Neural progenitor cell (in vitro differentiated cells): ENCODE measurements around the gene TP63. TPM values are rescaled to one million over a fixed set of nuclear protein-coding genes. Genes with fewer than 3 reads are reported as not detected.
A peak's percentile ranks its signal among the peaks of the same experiment; 100 is the strongest.

Experiments
- DNase-seq: peaks from one replicate; pipeline ENCODE4 v3.0.0-alpha.2; 2016; ENCODE audit warnings: low spot score
- H2AFZ ChIP-seq: fragments of 200-600 bp; sonication (generic); replicated peaks from 2 replicates; pipeline ENCODE4 v1.6.1; 2016; ENCODE audit warnings: antibody characterized with exemption
- H3F3A ChIP-seq: fragments of 200-600 bp; sonication (generic); 2 replicates; pipeline ENCODE4 v1.6.1; 2016; ENCODE audit warnings: antibody characterized with exemption, low read depth
- H3K27ac ChIP-seq: fragments of 200-600 bp; sonication (generic); 2 replicates; pipeline ENCODE4 v1.5.1; 2016; ENCODE audit warnings: mild to moderate bottlenecking
- H3K27me3 ChIP-seq: fragments of 200-600 bp; sonication (generic); 2 replicates; pipeline ENCODE4 v1.6.1; 2016; ENCODE audit warnings: mild to moderate bottlenecking, moderate library complexity
- H3K36me3 ChIP-seq: fragments of 200-600 bp; sonication (generic); 2 replicates; pipeline ENCODE4 v1.5.1; 2016
- H3K4me1 ChIP-seq: fragments of 200-600 bp; sonication (generic); 2 replicates; pipeline ENCODE4 v1.6.1; 2016; ENCODE audit warnings: mixed run types
- H3K4me2 ChIP-seq: fragments of 200-600 bp; sonication (generic); 2 replicates; pipeline ENCODE4 v1.6.1; 2016
- H3K4me3 ChIP-seq: fragments of 200-600 bp; sonication (generic); 2 replicates; pipeline ENCODE4 v1.5.1; 2016
- H3K79me2 ChIP-seq: fragments of 200-600 bp; sonication (generic); 2 replicates; pipeline ENCODE4 v1.6.1; 2016; ENCODE audit warnings: low read depth
- H3K9ac ChIP-seq: fragments of 200-600 bp; sonication (generic); 2 replicates; pipeline ENCODE4 v1.6.1; 2016
- H3K9me3 ChIP-seq: fragments of 200-600 bp; sonication (generic); 2 replicates; pipeline ENCODE4 v1.5.1; 2016; ENCODE audit warnings: low read depth
- H4K20me1 ChIP-seq: fragments of 200-600 bp; sonication (generic); 2 replicates; pipeline ENCODE4 v1.6.1; 2016; ENCODE audit warnings: low read depth
- H3K27ac Mint-ChIP-seq: 3 replicates; pipeline ENCODE4 v1.8.0; 2021; ENCODE audit warnings: mixed read lengths
- H3K27me3 Mint-ChIP-seq: 2 replicates; pipeline ENCODE4 v1.8.0; 2022; ENCODE audit warnings: low read depth, mild to moderate bottlenecking, inconsistent platforms, moderate library complexity, mixed read lengths; ENCODE audit not compliant: insufficient read depth
- H3K36me3 Mint-ChIP-seq: 3 replicates; pipeline ENCODE4 v1.8.0; 2021; ENCODE audit warnings: mixed read lengths
- H3K4me1 Mint-ChIP-seq: 3 replicates; pipeline ENCODE4 v1.8.0; 2021; ENCODE audit warnings: mixed read lengths
- H3K4me3 Mint-ChIP-seq: 3 replicates; pipeline ENCODE4 v1.8.0; 2021; ENCODE audit warnings: mild to moderate bottlenecking, moderate library complexity, mixed read lengths
- H3K9me3 Mint-ChIP-seq: 3 replicates; pipeline ENCODE4 v1.8.0; 2020; ENCODE audit warnings: mixed read lengths
- CTCF ChIP-seq: fragments of 200-600 bp; sonication (generic); IDR thresholded peaks from 2 replicates; pipeline ENCODE4 v1.5.1; 2017; ENCODE audit warnings: antibody characterized with exemption, mild to moderate bottlenecking
- EZH2 ChIP-seq: fragments of 200-600 bp; sonication (generic); IDR thresholded peaks from 2 replicates; pipeline ENCODE4 v1.6.1; 2017; ENCODE audit warnings: antibody characterized with exemption, mild to moderate bottlenecking, moderate library complexity
- EZH2phosphoT487 ChIP-seq: fragments of 200-600 bp; sonication (generic); IDR thresholded peaks from 2 replicates; pipeline ENCODE4 v1.6.1; 2017; ENCODE audit warnings: antibody characterized with exemption
- total RNA-seq: library from RNA; depleted of rRNA; stranded (reverse); fragments of >200 nt; gene quantifications from 2 replicates; pipeline ENCODE4 v1.2.3, GENCODE V29; 2015; ENCODE audit warnings: low replicate concordance

TP63 gene
- total RNA-seq, 1 donor from 2014 or later: 0.62 TPM

DNA sequence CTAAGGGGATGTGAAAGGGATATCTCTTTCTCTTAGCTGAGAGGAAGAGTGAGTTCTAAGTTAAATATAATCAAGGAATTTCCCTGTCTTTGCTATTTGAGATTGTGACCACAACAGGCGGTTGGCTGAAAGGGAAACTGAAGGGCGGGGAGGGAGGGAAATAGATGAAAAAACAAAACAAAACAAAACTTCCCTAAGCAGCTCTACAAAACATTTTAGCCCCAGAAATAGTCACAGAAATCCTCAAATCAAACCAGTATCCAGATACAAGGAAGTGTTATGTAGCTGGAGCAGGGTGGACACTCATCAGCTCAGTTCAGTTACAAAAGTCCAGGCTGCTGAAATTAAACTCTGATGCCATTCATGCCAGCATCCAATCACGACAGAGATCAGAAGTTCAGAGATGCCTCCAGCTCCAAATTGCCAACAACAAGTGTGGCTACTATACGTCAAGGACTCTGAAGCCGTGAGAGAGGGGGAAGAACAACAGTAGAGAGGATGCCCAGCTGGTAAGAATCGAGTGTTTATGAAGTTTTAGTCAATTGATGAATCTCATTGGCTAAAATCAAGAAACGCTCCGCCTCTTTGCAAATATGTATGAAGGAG, 319 bp upstream of the TP63 start:
- H3K27ac Mint-ChIP-seq: no peak overlapping the region
- Histone ChIP-seq H4K20me1 (no peaks in the 10 kb centered on the region), H3K4me3 (no peak overlapping the region), H3K36me3 (no peaks in the 10 kb centered on the region), H3F3A (peaks cover 9% of the 10 kb centered on the region), H3K4me1 (peaks cover 12% of the 10 kb centered on the region), H3K9me3 (no peaks in the 10 kb centered on the region), H3K27ac (no peak overlapping the region), H3K27me3 (no peaks in the 10 kb centered on the region), H3K79me2 (no peaks in the 10 kb centered on the region), H3K4me2 (no peak overlapping the region), H2AFZ (peak overlapping the region; percentile 59), H3K9ac (no peak overlapping the region)
- DNase-seq: no peak
- no peak overlapping the region for H3K4me3 Mint-ChIP-seq
- no peaks in the 10 kb centered on the region for H3K4me1 Mint-ChIP-seq
- no peaks in the 10 kb centered on the region for H3K36me3 Mint-ChIP-seq
- H3K27me3 Mint-ChIP-seq: peaks cover 2% of the 10 kb centered on the region
- no peak for TF ChIP-seq EZH2
- no peak for TF ChIP-seq CTCF
- TF ChIP-seq EZH2phosphoT487: no peak
- no peaks in the 10 kb centered on the region for H3K9me3 Mint-ChIP-seq

DNA sequence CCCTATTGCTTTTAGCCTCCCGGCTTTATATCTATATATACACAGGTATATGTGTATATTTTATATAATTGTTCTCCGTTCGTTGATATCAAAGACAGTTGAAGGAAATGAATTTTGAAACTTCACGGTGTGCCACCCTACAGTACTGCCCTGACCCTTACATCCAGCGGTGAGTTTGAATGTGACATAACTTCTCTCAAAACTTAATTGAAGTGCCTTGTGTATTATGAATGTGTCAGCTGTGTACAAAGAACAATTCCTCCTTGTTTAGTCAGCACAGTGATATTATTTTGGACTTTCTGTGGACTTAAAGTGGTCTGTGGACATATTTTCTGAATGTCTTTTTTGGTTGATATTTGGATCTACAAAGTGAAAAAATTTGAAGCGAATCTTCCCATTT, 220 bp downstream of the TP63 start:
- no peaks in the 10 kb centered on the region for H3K9me3 ChIP-seq
- H3K27me3 ChIP-seq: no peaks in the 10 kb centered on the region
- no peaks in the 10 kb centered on the region for H4K20me1 ChIP-seq
- Mint-ChIP-seq H3K4me1 (no peaks in the 10 kb centered on the region), H3K4me3 (no peak overlapping the region), H3K9me3 (no peaks in the 10 kb centered on the region), H3K27me3 (peaks cover 2% of the 10 kb centered on the region), H3K27ac (no peak overlapping the region), H3K36me3 (no peaks in the 10 kb centered on the region)
- H3K4me1 ChIP-seq: peaks cover 16% of the 10 kb centered on the region
- H3F3A ChIP-seq: peaks cover 10% of the 10 kb centered on the region
- no peaks in the 10 kb centered on the region for H3K79me2 ChIP-seq
- H3K4me2 ChIP-seq: no peak overlapping the region
- H3K4me3 ChIP-seq: no peak overlapping the region
- H3K27ac ChIP-seq: no peak overlapping the region
- DNase-seq: no peak
- H3K9ac ChIP-seq: no peak overlapping the region
- no peak overlapping the region for H2AFZ ChIP-seq
- TF ChIP-seq EZH2 (no peak), CTCF (no peak), EZH2phosphoT487 (no peak)
- H3K36me3 ChIP-seq: no peaks in the 10 kb centered on the region

GRCh38 chr3:189632242-189632641, 1.1 kb downstream of the TP63 start:
- no peaks in the 10 kb centered on the region for H3K36me3 Mint-ChIP-seq
- Histone ChIP-seq H3K79me2 (no peaks in the 10 kb centered on the region), H3K36me3 (no peaks in the 10 kb centered on the region), H3F3A (peaks cover 10% of the 10 kb centered on the region), H3K4me1 (peaks cover 16% of the 10 kb centered on the region), H3K4me3 (no peak overlapping the region), H3K9me3 (no peaks in the 10 kb centered on the region), H3K9ac (no peak overlapping the region), H4K20me1 (no peaks in the 10 kb centered on the region), H2AFZ (no peak overlapping the region), H3K27me3 (no peaks in the 10 kb centered on the region), H3K4me2 (no peak overlapping the region), H3K27ac (no peak overlapping the region)
- no peak for DNase-seq
- no peaks in the 10 kb centered on the region for H3K9me3 Mint-ChIP-seq
- no peaks in the 10 kb centered on the region for H3K4me1 Mint-ChIP-seq
- no peak overlapping the region for H3K4me3 Mint-ChIP-seq
- H3K27ac Mint-ChIP-seq: no peak overlapping the region
- peaks cover 2% of the 10 kb centered on the region for H3K27me3 Mint-ChIP-seq
- TF ChIP-seq CTCF (no peak), EZH2phosphoT487 (no peak), EZH2 (no peak)
